Hematopoietic multipotent progenitor cell treated with erythropoietin and hydrocortisone succinate and interleukin-3 and kit ligand, for 4 days (in vitro differentiated cells): ENCODE measurements around the gene TREML2.
"Not testable (repeated sequence)": the region's sequence is repeated elsewhere in the genome, so short reads cannot be mapped to it uniquely, and the experiment has no call there.

ENCODE experiments used
- DNase-seq: peaks from one replicate; pipeline ENCODE4 v3.0.0-alpha.2; 2015

The TREML2 gene, protein sequence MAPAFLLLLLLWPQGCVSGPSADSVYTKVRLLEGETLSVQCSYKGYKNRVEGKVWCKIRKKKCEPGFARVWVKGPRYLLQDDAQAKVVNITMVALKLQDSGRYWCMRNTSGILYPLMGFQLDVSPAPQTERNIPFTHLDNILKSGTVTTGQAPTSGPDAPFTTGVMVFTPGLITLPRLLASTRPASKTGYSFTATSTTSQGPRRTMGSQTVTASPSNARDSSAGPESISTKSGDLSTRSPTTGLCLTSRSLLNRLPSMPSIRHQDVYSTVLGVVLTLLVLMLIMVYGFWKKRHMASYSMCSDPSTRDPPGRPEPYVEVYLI

DNA sequence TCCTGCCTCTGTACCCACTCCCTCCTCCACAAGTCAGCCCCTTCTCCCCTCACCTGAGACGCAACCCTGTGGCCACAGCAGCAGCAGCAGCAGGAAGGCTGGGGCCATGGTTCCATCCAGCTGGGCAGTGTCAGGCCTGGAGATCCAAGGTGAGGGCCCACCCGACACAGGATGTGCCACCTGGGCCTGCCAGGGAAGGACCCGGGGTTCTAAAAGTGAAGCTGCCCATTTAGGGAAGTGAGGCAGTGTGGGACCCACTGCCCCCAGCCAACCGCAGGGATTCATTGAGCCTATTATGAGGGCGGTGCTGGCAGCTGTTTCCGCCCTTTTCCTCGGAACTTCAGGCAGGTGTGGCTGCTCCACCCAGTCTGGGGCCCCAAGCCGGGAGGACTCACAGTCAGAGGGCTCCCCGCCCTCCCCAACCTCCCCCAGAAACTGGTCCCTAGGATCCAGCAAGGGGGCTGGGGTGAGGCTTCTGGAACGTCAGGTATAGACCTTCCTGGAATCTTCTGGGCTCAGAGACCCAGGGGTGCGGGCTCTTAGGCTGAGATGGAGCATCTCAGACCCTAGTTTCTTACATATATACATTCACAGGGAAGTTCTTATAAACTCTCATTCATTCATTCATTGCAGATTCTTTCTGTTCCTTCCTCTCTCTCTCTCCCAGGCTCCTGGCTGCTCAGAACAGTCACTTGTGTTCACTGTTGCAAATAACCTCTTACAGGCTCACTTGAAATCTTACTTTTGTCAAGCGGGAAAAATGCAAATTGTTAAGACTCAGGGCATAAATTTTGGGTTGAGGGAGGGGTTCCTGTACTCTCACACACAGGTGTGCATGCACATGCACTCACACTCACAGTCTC is at the start of gene TREML2:
TREML2 (minus strand) TSS at position 249 of the 863 bp plus-strand sequence; CDS start at position 108, 141 bp downstream.
- peak; percentile 89 for DNase-seq

DNA sequence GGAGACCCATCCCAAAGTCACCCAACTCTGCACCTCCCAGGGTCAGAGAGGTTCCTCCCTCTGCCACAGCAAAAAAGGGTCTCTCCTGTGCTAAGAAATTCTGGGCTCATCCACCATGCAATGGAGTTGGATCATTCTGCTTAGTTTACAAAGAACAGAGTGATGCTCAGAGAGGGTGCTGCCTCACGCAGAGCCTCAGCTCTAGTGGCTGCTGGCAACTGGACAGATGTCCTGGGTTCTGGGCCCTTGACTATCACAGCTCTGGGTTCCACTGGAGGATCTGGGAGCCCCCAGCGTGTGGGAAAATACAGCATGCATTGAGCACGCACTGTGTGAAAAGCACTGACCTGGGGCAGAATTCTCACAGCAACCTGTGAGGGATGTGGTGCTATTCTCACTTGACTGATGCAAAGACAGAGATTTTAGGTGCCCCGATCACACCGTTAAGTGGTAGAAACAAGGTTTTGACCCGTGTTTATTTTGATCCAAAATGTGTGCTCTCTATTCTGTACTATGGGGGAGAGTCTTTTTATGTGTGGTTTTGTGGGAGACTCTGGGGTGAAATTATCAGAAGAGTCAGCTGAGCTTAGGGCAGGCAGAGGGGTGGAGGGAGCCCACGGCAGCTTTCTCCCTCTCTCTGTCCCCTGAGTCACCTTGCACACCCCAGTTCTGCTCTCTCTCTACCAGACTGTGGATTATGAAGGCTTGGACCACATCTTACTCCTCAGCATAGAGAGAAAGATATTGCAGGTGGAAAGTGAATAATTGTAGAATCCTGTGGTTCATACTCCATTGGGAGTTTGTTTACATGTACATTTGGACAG is 47.1 kb upstream of the TREML2 start:
- peak; percentile 59 for DNase-seq

DNA sequence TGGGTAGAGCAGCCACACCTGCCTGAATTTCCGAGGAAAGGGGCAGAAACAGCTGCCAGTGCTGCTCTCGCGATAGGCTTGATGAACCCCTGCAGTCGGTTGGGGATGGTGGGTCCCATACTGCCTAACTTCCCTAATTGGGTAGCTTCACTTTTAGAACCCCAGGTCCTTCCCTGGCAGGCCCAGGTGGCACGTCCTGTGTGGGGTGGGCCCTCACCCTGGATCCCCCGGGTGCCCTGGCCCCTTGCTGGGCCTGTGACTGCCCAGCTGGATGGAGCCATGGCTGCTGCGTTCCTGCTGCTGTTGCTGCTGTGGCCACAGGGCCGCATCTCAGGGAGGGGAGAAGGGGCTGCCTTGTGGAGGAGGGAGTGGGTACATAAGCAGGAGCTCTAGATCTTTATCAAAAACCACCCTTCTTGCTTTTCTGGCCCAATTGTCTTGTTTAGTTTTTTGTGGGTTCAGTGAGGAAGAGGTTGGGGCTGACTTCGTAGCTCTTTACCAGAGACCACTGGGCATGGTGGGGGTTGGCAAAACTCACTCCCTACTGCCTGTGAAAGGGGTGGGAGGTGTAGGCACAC is 46.4 kb upstream of the TREML2 start:
- DNase-seq = peak; percentile 34

DNA sequence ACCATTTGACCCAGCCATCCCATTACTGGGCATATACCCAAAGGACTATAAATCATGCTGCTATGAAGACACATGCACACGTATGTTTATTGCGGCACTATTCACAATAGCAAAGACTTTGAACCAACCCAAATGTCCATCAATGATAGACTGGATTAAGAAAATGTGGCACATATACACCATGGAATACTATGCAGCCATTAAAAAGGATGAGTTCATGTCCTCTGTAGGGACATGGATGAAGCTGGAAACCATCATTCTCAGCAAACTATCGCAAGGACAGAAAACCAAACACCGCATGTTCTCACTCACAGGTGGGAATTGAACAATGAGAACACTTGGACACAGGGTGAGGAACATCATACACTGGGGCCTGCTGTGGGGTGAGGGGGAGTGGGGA is 45.6 kb upstream of the TREML2 start:
- DNase-seq = not testable (repeated sequence)

DNA sequence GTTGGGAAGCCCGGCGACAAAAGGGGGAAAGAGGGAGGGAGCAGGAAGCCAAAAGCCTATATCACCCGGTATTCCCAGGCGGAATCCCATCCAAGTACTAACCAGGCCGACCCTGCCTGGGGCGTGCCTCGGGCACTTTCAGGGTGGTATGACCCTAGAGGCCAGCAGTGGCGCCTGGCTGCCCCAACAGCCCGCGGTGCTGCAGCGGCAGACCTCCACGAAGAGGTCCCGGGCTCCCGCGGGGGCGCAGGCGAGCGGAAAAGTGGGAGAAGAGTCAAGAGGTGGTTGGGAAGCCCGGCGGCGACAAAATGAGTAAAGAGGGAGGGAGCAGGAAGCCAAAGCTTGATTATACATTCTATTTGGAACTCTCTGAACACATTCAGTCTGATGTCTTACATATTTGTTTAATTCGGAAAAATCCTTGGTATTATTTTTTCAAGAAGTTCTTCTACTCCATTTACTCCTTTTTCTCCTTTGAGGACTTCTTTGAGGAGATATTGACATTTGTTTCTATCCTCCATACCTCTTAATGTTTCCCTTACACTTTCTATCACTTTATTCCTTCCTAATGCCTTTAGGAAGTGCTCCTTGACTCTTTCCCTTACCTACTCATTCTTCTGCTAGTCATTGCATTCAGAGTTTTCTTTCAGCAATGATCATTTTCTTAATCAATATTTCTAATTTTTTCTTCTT is 38.7 kb upstream of the TREML2 start:
- no peak for DNase-seq

DNA sequence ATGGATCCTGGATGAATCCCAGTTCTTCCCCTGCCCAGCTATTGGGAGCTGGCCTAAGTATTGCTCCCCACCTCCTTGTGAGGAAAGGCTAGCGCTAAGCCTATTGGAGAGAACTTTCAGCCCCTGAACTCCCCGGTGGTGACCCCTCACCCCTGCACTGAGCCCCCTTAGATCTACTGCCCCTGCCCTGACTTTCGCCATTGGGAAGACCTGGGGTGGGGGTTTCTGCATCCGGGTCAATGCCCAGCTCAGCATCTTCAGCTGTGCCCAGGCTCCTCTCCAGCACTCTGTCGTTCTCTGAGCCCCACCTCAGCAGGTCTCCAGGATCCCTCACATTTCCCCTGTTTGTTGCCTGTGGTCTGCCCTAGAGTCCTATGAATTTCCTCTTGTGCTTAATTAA is 36.2 kb upstream of the TREML2 start:
- no peak for DNase-seq

DNA sequence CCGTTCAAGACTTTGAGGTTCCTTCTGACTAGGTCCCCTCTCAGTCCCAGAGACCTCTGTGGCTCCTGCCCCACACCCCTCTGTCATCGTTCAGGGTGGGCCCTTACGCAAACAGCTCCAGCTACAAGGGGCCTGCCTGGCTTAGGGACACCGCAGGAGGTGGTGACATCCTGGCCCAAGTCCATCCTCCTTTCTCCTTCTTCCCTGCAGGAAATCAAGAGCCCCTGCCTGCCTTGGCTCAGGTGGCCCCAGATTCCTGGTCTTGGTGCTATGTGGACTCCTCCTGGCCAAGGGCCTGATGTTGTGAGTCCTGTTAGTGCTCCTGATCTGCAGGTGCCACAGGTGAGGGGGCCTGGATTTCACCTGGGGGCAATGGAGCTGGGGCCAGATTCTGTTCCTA is 35.3 kb upstream of the TREML2 start:
- no peak for DNase-seq

DNA sequence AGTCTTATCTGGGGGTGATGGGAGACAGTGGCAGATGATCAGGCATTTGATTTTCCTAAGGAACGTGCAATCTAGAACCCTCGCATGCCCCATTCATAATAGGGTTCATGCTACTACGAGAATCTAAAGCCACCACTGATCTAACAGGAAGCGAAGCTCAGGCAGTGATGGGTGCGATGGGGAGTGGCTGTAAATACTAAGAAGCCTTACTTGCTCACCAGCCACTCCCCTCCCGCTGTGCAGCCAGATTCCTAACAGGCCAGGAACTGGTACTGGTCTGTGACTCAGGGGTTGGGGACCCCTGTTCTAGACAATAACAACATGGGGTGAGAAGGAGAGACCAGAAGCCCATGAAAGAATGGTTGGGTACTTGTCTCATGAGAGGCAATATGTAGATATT is 31.7 kb upstream of the TREML2 start:
- DNase-seq = no peak

DNA sequence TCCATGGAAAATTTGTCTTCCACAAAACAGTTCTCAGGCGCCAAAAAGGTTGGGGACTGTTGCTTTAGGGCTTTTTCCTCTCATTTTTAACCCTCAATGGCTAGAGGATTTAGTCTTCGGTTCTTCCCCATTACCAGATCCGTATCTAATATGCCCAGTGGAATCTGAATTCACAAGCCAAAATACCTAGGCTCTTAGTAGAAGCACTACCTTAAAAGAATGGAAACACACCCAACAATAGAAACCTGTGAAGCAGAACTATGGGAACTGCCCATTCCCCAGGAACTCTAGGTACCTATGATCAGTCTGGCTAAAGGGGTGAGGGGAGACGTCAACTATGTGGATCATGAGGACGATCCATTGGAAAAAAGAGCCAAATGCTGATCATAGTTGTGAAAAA is 30.3 kb upstream of the TREML2 start:
- DNase-seq = no peak

DNA sequence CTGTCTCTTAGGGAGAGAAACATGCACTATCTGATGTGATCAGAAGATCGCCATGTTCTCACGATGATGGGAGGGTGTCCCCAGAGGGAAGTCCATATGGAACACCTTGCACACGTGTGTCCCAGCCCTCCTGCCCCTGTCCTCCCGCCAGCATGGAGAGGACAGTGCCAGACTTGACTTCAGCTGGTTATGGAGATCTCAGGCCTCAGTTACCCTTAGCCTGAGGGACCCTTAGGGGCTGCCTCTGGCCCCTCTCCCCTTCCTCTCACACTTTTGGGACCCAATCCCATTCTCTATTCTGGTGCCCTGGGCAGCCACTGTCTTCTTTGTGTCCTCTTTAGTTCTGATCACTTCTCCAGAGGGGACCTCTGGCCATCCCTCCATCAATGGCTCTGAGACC is 28.8 kb upstream of the TREML2 start:
- DNase-seq = no peak

DNA sequence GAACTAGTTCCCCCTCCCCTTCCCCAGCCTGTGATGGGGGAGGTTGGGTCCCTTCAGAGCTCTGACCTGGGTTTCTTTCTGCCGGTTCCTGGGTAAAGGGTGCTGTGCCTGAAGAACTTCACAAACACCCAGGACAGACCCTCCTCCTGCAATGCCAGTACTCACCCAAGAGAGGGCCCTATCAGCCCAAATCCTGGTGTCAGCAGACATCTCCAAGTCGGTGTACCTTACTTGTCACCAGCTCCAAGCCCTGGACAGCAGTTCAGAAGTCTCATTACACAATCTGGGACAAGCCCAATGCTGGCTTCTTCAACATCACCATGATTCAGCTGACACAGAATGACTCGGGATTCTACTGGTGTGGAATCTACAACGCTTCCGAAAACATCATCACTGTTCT is 27.7 kb upstream of the TREML2 start:
- peak; percentile 62 for DNase-seq

DNA sequence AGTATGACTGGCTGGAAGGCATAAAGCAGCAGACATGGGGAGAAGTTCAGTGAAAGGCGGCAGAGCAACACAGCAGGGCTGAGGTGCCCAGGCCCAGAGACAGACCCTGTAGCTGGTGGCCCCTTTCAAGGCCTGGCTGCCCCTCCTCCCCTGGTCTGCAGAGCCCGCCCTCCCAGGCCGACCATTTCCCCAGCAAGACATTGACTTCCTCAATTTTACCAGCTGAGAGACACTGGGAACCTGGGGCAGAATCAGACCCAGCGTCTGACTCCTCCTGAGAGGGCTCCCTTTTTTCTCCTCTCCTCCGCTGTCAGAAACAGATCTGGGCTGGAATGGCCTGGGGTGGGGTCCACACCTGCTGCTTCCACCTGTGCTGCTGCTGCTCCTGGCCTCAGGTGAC is 27.1 kb upstream of the TREML2 start, which contains the start of gene TREML4:
TREML4 (plus strand) TSS at position 254 of the 400 bp plus-strand sequence; CDS start at position 333, 79 bp downstream.
- peak; percentile 88 for DNase-seq

DNA sequence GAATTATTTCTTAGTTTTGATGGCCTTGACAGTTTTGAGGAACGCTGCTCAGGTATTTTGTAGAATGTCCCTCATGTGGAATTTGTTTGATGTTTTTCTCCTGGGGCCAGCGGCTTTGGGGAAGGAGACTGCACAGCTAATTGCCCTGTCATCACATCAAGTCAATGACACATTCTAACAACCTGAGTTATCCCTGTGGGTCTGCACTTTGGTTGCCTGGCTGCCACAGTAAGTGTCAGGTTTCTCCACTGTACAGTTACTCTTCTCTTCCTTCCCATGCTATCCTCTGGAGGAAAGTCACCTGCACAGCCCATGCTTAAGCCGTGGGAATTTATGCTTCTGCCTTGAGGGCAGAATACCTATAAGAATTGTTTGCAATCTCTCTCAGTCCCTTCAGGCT is 25.8 kb upstream of the TREML2 start:
- no peak for DNase-seq

DNA sequence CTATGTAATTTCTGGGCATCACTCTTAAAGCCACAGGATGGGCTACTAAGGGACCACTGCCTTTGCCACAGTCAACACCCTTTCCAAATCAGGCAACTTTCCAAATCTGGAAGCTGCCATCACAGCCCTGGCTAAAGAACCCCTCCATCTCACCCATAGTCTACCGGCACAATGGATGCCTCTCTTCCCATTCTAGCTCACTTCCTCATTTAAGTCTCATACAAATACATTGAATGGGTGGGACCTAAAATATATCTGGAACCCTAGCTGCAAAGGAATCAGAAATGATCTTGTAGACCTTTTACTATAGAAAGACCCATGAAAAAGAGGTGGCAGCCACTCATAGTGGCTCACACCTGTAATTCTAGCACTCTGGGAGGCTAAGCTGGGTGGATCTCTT is 23.9 kb upstream of the TREML2 start:
- DNase-seq = no peak

DNA sequence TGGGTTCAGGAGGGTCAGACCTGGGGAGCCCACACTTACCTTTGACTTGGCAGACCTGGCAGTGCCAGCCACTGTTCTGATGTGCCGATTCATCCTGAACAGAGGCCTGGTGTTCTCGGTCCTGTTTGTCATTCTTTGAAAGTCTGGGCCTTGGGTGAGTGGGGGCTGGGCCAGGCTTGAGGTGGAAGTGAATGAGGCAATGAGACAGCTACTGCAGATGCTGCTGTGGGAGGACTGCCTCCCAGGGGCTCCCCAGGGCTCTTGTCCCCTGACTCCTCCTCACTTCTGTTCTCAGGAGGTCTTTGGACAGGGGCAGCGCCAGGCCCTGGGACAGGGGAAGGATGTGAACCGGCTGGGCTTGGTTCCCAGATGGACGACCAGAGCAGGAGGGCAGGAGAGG is 21.6 kb upstream of the TREML2 start:
- peak; percentile 52 for DNase-seq

DNA sequence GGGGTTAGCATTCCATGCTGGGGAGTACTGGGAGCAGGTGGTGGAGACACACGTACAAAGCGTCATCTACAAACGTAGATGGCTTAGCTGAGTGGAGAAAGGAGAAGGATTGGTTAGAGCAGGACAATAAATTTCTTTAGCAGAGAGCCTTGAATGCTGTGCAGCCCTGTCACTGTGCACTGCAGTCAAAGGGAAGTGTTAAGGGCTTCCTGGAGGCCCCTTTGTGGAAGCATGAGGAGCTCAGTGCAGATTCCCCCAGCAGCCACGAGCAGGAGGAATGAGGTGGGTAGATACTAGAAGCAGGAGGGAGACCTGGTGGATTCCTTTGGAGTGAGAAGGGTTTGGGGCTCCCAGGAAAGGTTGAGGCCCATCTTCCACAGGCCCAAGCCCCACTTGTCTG is 21.1 kb upstream of the TREML2 start:
- peak; percentile 19 for DNase-seq

DNA sequence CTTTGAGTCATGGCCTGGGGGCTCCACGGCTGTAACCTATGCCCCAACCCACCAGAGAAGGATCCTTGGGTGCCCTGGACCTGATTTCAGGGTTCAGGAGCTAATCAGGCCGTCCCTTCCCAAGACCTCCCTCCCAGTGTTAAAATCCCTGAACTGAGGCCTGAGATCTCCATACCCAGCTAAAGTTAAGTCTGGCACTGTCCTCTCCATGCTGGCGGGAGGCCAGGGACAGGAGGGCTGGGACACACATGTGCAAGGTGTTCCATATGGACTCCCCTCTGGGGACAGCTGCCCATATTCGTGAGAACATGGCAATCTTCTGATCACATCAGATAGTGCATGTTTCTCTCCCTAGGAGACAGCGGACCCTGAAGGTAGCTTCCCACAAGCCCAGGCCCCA is 15.7 kb upstream of the TREML2 start:
- DNase-seq = no peak

DNA sequence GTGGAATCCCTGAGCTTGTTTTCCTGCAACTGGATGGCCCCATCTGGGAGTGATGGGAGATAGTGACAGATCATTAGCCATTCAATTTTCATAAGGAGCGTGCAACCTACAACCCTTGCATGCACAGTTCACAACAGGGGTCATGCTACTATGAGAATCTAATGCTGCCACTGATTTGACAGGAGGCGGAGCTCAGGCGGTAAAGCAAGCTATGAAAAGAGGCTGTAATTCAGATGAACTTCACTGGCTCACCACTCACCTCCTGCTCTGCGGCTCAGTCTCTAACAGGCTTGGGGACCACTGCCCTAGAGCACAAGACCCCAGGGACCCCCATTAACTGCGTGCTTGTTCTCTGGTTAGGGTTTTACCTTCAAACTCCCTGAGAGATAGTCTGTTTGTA is 14.8 kb upstream of the TREML2 start:
- DNase-seq = no peak

DNA sequence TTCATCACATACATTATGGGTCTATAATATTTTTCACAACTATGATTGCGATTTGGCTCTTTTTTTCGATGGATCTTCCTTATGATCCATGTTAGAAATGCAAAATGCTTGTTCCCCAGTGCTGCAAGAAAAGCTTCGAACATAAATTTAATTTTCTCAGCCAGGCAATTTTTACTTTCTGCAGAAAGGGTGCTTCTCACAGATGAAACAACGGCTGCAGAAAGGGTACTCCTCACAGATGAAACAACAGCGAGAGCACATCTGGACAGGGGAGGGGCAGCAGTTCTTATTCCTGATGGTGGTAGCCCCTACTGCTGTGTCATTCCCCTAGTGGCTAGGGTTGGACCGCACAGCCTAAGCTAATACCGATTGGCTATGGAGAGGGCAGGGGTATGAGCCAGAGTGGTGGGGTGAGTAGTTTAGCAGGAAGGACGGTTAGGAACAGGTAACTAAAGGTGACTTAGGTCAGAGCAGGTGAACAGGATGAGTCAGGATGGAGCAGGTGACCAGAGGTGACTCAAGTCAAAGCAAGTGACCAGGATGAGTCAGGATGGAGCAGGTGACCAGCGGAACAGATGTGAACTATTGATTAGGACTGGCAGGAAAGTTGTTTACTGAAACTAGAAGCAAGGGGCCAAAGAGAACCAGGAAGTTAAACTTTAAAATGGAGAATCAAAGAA is 13.8 kb upstream of the TREML2 start:
- no peak for DNase-seq

DNA sequence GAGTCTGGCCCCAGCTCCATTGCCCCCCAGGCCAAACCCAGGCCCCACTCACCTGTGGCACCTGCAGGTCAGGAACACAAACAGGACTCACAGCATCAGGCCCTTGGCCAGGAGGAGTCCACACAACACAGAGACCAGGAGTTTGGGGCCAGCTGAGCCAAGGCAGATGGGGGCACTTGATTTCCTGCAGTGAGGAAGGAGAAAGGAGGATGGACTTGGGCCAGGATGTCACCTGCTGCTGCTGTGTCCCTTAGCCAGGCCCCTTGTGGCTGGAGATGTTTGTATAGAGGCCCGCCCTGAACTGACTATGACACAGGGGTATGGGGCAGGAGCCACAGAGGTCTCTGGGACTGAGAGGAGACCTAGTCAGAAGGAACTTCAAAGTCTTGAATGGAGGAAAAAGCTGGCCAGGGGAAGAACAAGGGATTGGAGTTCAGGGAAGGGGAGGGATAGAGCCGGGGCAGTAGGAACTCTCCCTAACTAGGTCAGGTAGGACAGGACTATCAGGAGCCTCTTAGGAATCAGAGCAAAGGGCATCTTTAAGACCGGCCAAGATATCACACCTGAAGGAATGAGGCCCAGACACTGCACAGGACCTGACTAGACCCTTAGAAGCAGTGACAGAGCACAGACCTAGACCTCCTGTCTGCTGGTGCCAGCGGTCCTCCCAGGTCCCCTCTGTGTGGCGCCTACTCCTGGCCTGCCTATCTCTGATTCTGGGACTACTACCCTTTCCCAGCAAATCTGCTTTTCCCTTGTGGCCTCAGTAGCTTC is 8.8 kb upstream of the TREML2 start:
- DNase-seq = no peak
